GM10248 (cell line): ENCODE results near the gene GRPEL2.
A peak's percentile ranks its signal among the peaks of the same experiment; 100 is the strongest.

ENCODE experiments used
- CTCF ChIA-PET: fragments of 300-600 bp; sonication (Branson Sonifier 250); formaldehyde crosslinking; extraction: SDS; loops from one replicate; lab custom pipeline; 2021; ENCODE audit warnings: antibody characterized with exemption; lab: Yijun Ruan, JAX
- POLR2A ChIA-PET: fragments of 350-650 bp; sonication (Branson Sonifier 250); formaldehyde crosslinking; extraction: SDS; loops from one replicate; lab custom pipeline; 2020; ENCODE audit warnings: antibody characterized with exemption; lab: Yijun Ruan, JAX
- DNase-seq: peaks from one replicate; pipeline ENCODE4 v3.0.0; 2012; ENCODE audit errors: extremely low spot score
- TF ChIP-seq, protein P1 (sequence below): IDR thresholded peaks from 2 replicates; pipeline ENCODE4 v1.5.1; 2012; ENCODE audit warnings: mild to moderate bottlenecking, low read depth; ENCODE audit errors: extremely low read depth, missing control alignments, control extremely low read depth

Gene GRPEL2

DNA sequence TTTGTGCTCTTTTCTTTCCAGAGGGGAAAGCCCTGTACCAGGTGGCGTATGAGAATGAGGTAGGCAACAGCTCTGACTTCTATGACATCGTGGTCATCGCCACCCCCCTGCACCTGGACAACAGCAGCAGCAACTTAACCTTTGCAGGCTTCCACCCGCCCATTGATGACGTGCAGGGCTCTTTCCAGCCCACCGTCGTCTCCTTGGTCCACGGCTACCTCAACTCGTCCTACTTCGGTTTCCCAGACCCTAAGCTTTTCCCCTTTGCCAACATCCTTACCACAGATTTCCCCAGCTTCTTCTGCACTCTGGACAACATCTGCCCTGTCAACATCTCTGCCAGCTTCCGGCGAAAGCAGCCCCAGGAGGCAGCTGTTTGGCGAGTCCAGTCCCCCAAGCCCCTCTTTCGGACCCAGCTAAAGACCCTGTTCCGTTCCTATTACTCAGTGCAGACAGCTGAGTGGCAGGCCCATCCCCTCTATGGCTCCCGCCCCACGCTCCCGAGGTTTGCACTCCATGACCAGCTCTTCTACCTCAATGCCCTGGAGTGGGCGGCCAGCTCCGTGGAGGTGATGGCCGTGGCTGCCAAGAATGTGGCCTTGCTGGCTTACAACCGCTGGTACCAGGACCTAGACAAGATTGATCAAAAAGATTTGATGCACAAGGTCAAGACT is 22.8 kb downstream of the GRPEL2 start:
- ChIA-PET CTCF (interaction anchor here (0.6 to 9.0 kb wide), 37 partner anchors 8 to 589 kb away, joined by 3 to 186 read pairs (median 7); partner anchors contain the start of genes CSNK1A1, GRPEL2, IL17B and PCYOX1L), POLR2A (no interaction called here)
- TF ChIP-seq, protein P1, sequence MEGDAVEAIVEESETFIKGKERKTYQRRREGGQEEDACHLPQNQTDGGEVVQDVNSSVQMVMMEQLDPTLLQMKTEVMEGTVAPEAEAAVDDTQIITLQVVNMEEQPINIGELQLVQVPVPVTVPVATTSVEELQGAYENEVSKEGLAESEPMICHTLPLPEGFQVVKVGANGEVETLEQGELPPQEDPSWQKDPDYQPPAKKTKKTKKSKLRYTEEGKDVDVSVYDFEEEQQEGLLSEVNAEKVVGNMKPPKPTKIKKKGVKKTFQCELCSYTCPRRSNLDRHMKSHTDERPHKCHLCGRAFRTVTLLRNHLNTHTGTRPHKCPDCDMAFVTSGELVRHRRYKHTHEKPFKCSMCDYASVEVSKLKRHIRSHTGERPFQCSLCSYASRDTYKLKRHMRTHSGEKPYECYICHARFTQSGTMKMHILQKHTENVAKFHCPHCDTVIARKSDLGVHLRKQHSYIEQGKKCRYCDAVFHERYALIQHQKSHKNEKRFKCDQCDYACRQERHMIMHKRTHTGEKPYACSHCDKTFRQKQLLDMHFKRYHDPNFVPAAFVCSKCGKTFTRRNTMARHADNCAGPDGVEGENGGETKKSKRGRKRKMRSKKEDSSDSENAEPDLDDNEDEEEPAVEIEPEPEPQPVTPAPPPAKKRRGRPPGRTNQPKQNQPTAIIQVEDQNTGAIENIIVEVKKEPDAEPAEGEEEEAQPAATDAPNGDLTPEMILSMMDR: no peak
- no peak for DNase-seq

DNA sequence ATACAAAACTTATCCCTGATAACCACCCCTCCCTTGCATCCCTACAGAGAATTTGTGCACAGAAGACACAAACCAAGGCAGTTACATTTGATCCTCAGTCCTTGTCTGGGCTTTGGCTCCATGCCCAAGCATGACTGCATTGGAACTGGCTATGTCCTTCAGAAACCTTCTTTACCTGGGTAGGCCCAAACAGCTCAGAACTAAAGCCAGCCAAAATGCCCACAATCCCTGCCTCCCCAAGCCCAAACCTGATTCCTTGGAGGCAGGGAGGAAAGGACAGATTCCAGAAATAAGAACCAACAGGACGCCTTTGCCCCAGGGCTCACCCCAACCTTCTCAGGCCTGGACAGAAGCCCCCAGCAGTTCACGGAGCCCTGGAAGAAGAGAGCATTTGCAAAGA is 25.6 kb downstream of the GRPEL2 start:
- DNase-seq: no peak
- POLR2A ChIA-PET: no interaction called here
- TF ChIP-seq, protein P1: no peak
- CTCF ChIA-PET: interaction anchor here (1.0 to 9.0 kb wide), 25 partner anchors 10 to 251 kb away, joined by 3 to 186 read pairs (median 5); partner anchors contain the start of genes GRPEL2, IL17B and PCYOX1L

- ChIA-PET POLR2A (interaction anchor here (1.5 kb wide), 1 partner anchor 26 kb away, joined by 3 read pairs; the partner anchor contains the start of gene GRPEL2), CTCF (interaction anchor here (0.6 to 9.0 kb wide), 39 partner anchors 9 to 638 kb away, joined by 3 to 186 read pairs (median 4); partner anchors contain the start of genes GRPEL2, IL17B and PCYOX1L)
- TF ChIP-seq, protein P1: peak; percentile 84
- peak; percentile 79 for DNase-seq
These were observed 26.1 kb downstream of the GRPEL2 start for GRCh38 chr5:149371296-149371962.

GRCh38 chr5:149372076-149372795 is 26.9 kb downstream of the GRPEL2 start:
- TF ChIP-seq, protein P1: no peak
- ChIA-PET CTCF (interaction anchor here (0.6 to 9.0 kb wide), 39 partner anchors 9 to 639 kb away, joined by 3 to 186 read pairs (median 4); partner anchors contain the start of genes GRPEL2, IL17B and PCYOX1L), POLR2A (interaction anchor here (1.5 kb wide), 1 partner anchor 27 kb away, joined by 3 read pairs; the partner anchor contains the start of gene GRPEL2)
- no peak for DNase-seq

- ChIA-PET POLR2A (interaction anchor here (1.5 kb wide), 1 partner anchor 28 kb away, joined by 3 read pairs; the partner anchor contains the start of gene GRPEL2), CTCF (interaction anchor here (0.9 to 9.0 kb wide), 15 partner anchors 8 to 192 kb away, joined by 3 to 186 read pairs (median 5); partner anchors contain the start of genes IL17B and PCYOX1L)
- DNase-seq: no peak
- TF ChIP-seq, protein P1: no peak
These were observed 27.6 kb downstream of the GRPEL2 start for GRCh38 chr5:149372932-149373331.
